Thoracic aorta (tissue), 2 donors: ENCODE measurements around the gene TMEM212. TPM values are rescaled to one million over a fixed set of nuclear protein-coding genes. Genes with fewer than 3 reads are reported as not detected.

ENCODE experiments used
- ATAC-seq: fragments of 150-250 bp; one replicate; pipeline ENCODE4 v1.8.0; 2017; ENCODE audit warnings: low read depth; ENCODE audit not compliant: insufficient number of reproducible peaks, low FRiP score
- DNase-seq: peaks from one replicate; pipeline ENCODE4 v3.0.0-alpha.2; 2020; ENCODE audit warnings: low spot score
- H3K27ac ChIP-seq, 2 donors: fragments of 200-600 bp; sonication (generic); 1 replicate in 1 of 2; 2 replicates in 1 of 2; pipeline ENCODE4 v1.5.1; 2016; ENCODE audit warnings: mild to moderate bottlenecking in 2 of 2, moderate library complexity in 2 of 2
- H3K27me3 ChIP-seq: fragments of 200-600 bp; sonication (generic); replicated peaks from 2 replicates; pipeline ENCODE4 v1.6.0; 2016; ENCODE audit warnings: mild to moderate bottlenecking; ENCODE audit not compliant: insufficient read depth
- H3K36me3 ChIP-seq: fragments of 200-600 bp; sonication (generic); one replicate; pipeline ENCODE4 v1.5.1; 2016
- H3K4me1 ChIP-seq, 2 donors: fragments of 200-600 bp; sonication (generic); 1 replicate in 1 of 2; 2 replicates in 1 of 2; pipeline versions ENCODE4 v1.5.1 to v1.6.0; 2016; ENCODE audit warnings: low read depth in 2 of 2, mild to moderate bottlenecking in 1 of 2; ENCODE audit not compliant: control insufficient read depth in 1 of 2
- H3K4me3 ChIP-seq: fragments of 200-600 bp; sonication (generic); 2 replicates; pipeline ENCODE4 v1.5.1; 2016; ENCODE audit warnings: mild to moderate bottlenecking
- H3K9me3 ChIP-seq: fragments of 200-600 bp; sonication (generic); 2 replicates; pipeline ENCODE4 v1.5.1; 2016
- CTCF ChIP-seq: fragments of 200-600 bp; sonication (generic); IDR thresholded peaks from one replicate; pipeline ENCODE4 v1.5.1; 2019; ENCODE audit warnings: antibody characterized with exemption
- total RNA-seq, 2 donors: library from RNA; depleted of rRNA; stranded (reverse); fragments of >200 nt; gene quantifications; one replicate each; pipeline versions ENCODE4 v1.1.0 to v1.2.3, GENCODE V29; 2016

Gene TMEM212
- total RNA-seq, 2 donors from 2014 or later = not detected

GRCh38 chr3:171906951-171907676 is 64.0 kb downstream of the TMEM212 start:
- no peak overlapping the region for H3K4me3 ChIP-seq
- ATAC-seq = no peak
- no peaks in the 10 kb centered on the region for H3K4me1 ChIP-seq
- H3K36me3 ChIP-seq = no peaks in the 10 kb centered on the region
- no peak overlapping the region for H3K27ac ChIP-seq
- no peaks in the 10 kb centered on the region for H3K27me3 ChIP-seq
- no peak for TF ChIP-seq CTCF
- DNase-seq = no peak
- no peaks in the 10 kb centered on the region for H3K9me3 ChIP-seq

- Histone ChIP-seq H3K4me1 (no peaks in the 10 kb centered on the region), H3K9me3 (no peaks in the 10 kb centered on the region), H3K27ac (no peak overlapping the region), H3K4me3 (no peak overlapping the region), H3K27me3 (no peaks in the 10 kb centered on the region), H3K36me3 (no peaks in the 10 kb centered on the region)
- no peak for TF ChIP-seq CTCF
- DNase-seq (no peak), ATAC-seq (no peak)
These were observed 64.6 kb downstream of the TMEM212 start for GRCh38 chr3:171907761-171908160.

- DNase-seq = no peak
- no peak for ATAC-seq
These were observed 65.6 kb downstream of the TMEM212 start for GRCh38 chr3:171908731-171909130.

More at GRCh38 chr3:171908731-171909130, 65.6 kb downstream of the TMEM212 start:
- no peak overlapping the region for H3K27ac ChIP-seq
- H3K4me1 ChIP-seq = no peaks in the 10 kb centered on the region
- H3K4me3 ChIP-seq = no peak overlapping the region
- no peaks in the 10 kb centered on the region for H3K9me3 ChIP-seq
- H3K36me3 ChIP-seq = no peaks in the 10 kb centered on the region
- no peaks in the 10 kb centered on the region for H3K27me3 ChIP-seq
- TF ChIP-seq CTCF = no peak

Other genes with a start within 250 kb of the TMEM212 start
- gene PLD1, start 32.9 kb upstream of the TMEM212 start, total RNA-seq = 10 to 100 TPM; 51.3 to 95.2 TPM
- 100 to 1,000 TPM; 113 to 163 TPM for gene FNDC3B, start 196.2 kb downstream of the TMEM212 start, total RNA-seq